HepG2 (cell line): ENCODE results near the gene DMAC1. TPM values are rescaled to one million over a fixed set of nuclear protein-coding genes. Genes with fewer than 3 reads are reported as not detected.
A peak's percentile ranks its signal among the peaks of the same experiment; 100 is the strongest.

Experiments
- AHR ChIP-seq: IDR thresholded peaks from 2 replicates; pipeline ENCODE4 v1.6.1; 2018; ENCODE audit warnings: missing genetic modification reagents, missing compliant biosample characterization
- ATF5 ChIP-seq: sonication (generic); formaldehyde crosslinking; IDR thresholded peaks from 2 replicates; pipeline ENCODE4 v1.4.0; 2020; ENCODE audit warnings: mild to moderate bottlenecking, low read depth, missing genetic modification reagents
- EP300 ChIP-seq, 3 experiments: sonication (generic) in 1 of 3; formaldehyde crosslinking in 1 of 3; IDR thresholded peaks; 2 replicates each; pipeline versions ENCODE4 v1.5.1 to v1.6.1; 2011 to 2020; ENCODE audit warnings: low read depth in 2 of 3, low read length in 2 of 3, borderline replicate concordance in 1 of 3, improper control_type of control experiment in 1 of 3, mild to moderate bottlenecking in 1 of 3, missing genetic modification reagents in 1 of 3, moderate library complexity in 1 of 3
- HNF4A ChIP-seq: sonication (generic); formaldehyde crosslinking; IDR thresholded peaks from 2 replicates; pipeline ENCODE4 v1.4.0; 2020; ENCODE audit warnings: missing genetic modification reagents
- KLF12 ChIP-seq: sonication (generic); formaldehyde crosslinking; IDR thresholded peaks from 2 replicates; pipeline ENCODE4 v1.4.0; 2020; ENCODE audit warnings: missing genetic modification reagents, borderline replicate concordance
- MED8 ChIP-seq: sonication (generic); formaldehyde crosslinking; IDR thresholded peaks from 2 replicates; pipeline ENCODE4 v1.8.1; 2023; ENCODE audit warnings: mild to moderate bottlenecking, missing genetic modification reagents; ENCODE audit not compliant: insufficient replicate concordance
- MYNN ChIP-seq: sonication (generic); formaldehyde crosslinking; IDR thresholded peaks from 2 replicates; pipeline ENCODE4 v1.4.0; 2020; ENCODE audit warnings: mild to moderate bottlenecking, low read depth, missing genetic modification reagents
- NFE2L2 ChIP-seq: fragments of 150-350 bp; IDR thresholded peaks from 2 replicates; pipeline ENCODE4 v1.6.1; 2014; ENCODE audit warnings: low read length
- SCMH1 ChIP-seq: sonication (generic); formaldehyde crosslinking; IDR thresholded peaks from 2 replicates; pipeline ENCODE4 v1.9.0; 2021; ENCODE audit warnings: missing genetic modification reagents, mild to moderate bottlenecking, borderline replicate concordance
- TRAFD1 ChIP-seq: sonication (generic); formaldehyde crosslinking; IDR thresholded peaks from 2 replicates; pipeline ENCODE4 v1.5.1; 2020; ENCODE audit warnings: missing genetic modification reagents, mild to moderate bottlenecking, borderline replicate concordance
- ZFP37 ChIP-seq: sonication (generic); formaldehyde crosslinking; IDR thresholded peaks from 2 replicates; pipeline ENCODE4 v1.4.0; 2020; ENCODE audit warnings: missing genetic modification reagents, borderline replicate concordance
- ZNF354B ChIP-seq: sonication (generic); formaldehyde crosslinking; IDR thresholded peaks from 2 replicates; pipeline ENCODE4 v1.8.0; 2022; ENCODE audit warnings: mild to moderate bottlenecking, missing genetic modification reagents
- ZNF484 ChIP-seq: sonication (generic); formaldehyde crosslinking; IDR thresholded peaks from 2 replicates; pipeline ENCODE4 v1.5.1; 2020; ENCODE audit warnings: mild to moderate bottlenecking, low read depth, missing genetic modification reagents, borderline replicate concordance
- ZNF513 ChIP-seq: sonication (generic); formaldehyde crosslinking; conservative IDR thresholded peaks from 2 replicates; pipeline ENCODE4 v1.5.0; 2020; ENCODE audit warnings: missing genetic modification reagents
- ZNF629 ChIP-seq: sonication (generic); formaldehyde crosslinking; conservative IDR thresholded peaks from 2 replicates; pipeline ENCODE4 v1.5.0; 2020; ENCODE audit warnings: missing genetic modification reagents
- ZNF704 ChIP-seq: sonication (generic); formaldehyde crosslinking; IDR thresholded peaks from 2 replicates; pipeline ENCODE4 v1.8.1; 2023; ENCODE audit warnings: mild to moderate bottlenecking, inconsistent platforms, moderate library complexity, missing genetic modification reagents, borderline replicate concordance
- ZNF749 ChIP-seq: sonication (generic); formaldehyde crosslinking; IDR thresholded peaks from 2 replicates; pipeline ENCODE4 v1.8.0; 2022; ENCODE audit warnings: mild to moderate bottlenecking, missing genetic modification reagents, moderate library complexity, borderline replicate concordance
- polyA plus RNA-seq, 8 experiments: library from polyadenylated mRNA; depleted of rRNA in 3 of 8; stranded (reverse) in 7 of 8; unstranded in 1 of 8; fragments of >200 nt; fragmentation: Illumina TruSeq in 4 of 8; extraction: Trizol in 4 of 8; gene quantifications; 2 replicates each; pipeline versions ENCODE4 v1.2.1 to v1.2.3, GENCODE V29; 2011 to 2016; ENCODE audit warnings: low read depth in 4 of 8, missing spikeins in 1 of 8, mixed read lengths in 1 of 8; ENCODE audit not compliant: insufficient read depth in 1 of 8
- total RNA-seq, 5 experiments: library from RNA; depleted of rRNA; stranded (reverse); fragments of >200 nt; fragmentation: Illumina TruSeq; extraction: Trizol; gene quantifications; 2 replicates each; pipeline ENCODE4 v1.2.3, GENCODE V29; 2016; ENCODE audit warnings: low read depth in 1 of 5
- TF ChIP-seq, protein P1 (sequence below): sonication (generic); formaldehyde crosslinking; IDR thresholded peaks from 2 replicates; pipeline ENCODE4 v1.5.0; 2020; ENCODE audit warnings: missing genetic modification reagents
- TF ChIP-seq, protein P2 (sequence below): sonication (generic); formaldehyde crosslinking; IDR thresholded peaks from 2 replicates; pipeline ENCODE4 v1.4.0; 2020; ENCODE audit warnings: missing genetic modification reagents, borderline replicate concordance
- TF ChIP-seq, protein P3 (sequence below): sonication (generic); formaldehyde crosslinking; IDR thresholded peaks from 2 replicates; pipeline ENCODE4 v1.5.1; 2020; ENCODE audit warnings: missing genetic modification reagents, mild to moderate bottlenecking, borderline replicate concordance

Gene DMAC1
- total and polyA plus RNA-seq, 2 of the 13 experiments (the other 11 are each of a cell fraction or from before 2014, with no cell fraction given), result 44.3 to 72.9 TPM

GRCh38 chr9:7799234-7799943 lies at the start of gene DMAC1 (continued):
- TF ChIP-seq, protein P1, sequence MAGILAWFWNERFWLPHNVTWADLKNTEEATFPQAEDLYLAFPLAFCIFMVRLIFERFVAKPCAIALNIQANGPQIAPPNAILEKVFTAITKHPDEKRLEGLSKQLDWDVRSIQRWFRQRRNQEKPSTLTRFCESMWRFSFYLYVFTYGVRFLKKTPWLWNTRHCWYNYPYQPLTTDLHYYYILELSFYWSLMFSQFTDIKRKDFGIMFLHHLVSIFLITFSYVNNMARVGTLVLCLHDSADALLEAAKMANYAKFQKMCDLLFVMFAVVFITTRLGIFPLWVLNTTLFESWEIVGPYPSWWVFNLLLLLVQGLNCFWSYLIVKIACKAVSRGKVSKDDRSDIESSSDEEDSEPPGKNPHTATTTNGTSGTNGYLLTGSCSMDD (CRISPR knock-in tag), result no peak
- TF ChIP-seq ZFP37 (CRISPR knock-in tag), result no peak
- TF ChIP-seq AHR (CRISPR knock-in tag), result no peak
- TF ChIP-seq ZNF629, result no peak
- no peak for TF ChIP-seq MYNN (CRISPR knock-in tag)
- TF ChIP-seq ZNF749, result no peak
- TF ChIP-seq, protein P2, sequence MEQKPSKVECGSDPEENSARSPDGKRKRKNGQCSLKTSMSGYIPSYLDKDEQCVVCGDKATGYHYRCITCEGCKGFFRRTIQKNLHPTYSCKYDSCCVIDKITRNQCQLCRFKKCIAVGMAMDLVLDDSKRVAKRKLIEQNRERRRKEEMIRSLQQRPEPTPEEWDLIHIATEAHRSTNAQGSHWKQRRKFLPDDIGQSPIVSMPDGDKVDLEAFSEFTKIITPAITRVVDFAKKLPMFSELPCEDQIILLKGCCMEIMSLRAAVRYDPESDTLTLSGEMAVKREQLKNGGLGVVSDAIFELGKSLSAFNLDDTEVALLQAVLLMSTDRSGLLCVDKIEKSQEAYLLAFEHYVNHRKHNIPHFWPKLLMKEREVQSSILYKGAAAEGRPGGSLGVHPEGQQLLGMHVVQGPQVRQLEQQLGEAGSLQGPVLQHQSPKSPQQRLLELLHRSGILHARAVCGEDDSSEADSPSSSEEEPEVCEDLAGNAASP (CRISPR knock-in tag), result 0 out of 2 replicates have a peak, but pooled peaks have one; percentile 27
- no peak for TF ChIP-seq SCMH1 (CRISPR knock-in tag)
- no peak for TF ChIP-seq ZNF354B (CRISPR knock-in tag)
- no peak for TF ChIP-seq KLF12 (CRISPR knock-in tag)
- TF ChIP-seq, protein P3, sequence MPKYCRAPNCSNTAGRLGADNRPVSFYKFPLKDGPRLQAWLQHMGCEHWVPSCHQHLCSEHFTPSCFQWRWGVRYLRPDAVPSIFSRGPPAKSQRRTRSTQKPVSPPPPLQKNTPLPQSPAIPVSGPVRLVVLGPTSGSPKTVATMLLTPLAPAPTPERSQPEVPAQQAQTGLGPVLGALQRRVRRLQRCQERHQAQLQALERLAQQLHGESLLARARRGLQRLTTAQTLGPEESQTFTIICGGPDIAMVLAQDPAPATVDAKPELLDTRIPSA (CRISPR knock-in tag), result no peak
- no peak for TF ChIP-seq ZNF513
- TF ChIP-seq NFE2L2, result no peak
- no peak for TF ChIP-seq ATF5 (CRISPR knock-in tag)
- TF ChIP-seq ZNF704 (CRISPR knock-in tag), result no peak
- no peak for TF ChIP-seq HNF4A
- TF ChIP-seq EP300 (IDR thresholded peaks at IDR 0.05; ENCODE audit: low read depth in 2 of 2, low read length in 2 of 2), result no peak
- no peak for TF ChIP-seq EP300 (CRISPR knock-in tag; IDR thresholded peaks at IDR 0.05; ENCODE audit: borderline replicate concordance)
- TF ChIP-seq TRAFD1 (CRISPR knock-in tag), result no peak
- no peak for TF ChIP-seq ZNF484 (CRISPR knock-in tag)
- TF ChIP-seq MED8, result no peak
